ENCODE results near the gene BID.
"Not testable (repeated sequence)": the region's sequence is repeated elsewhere in the genome, so short reads cannot be mapped to it uniquely, and the experiment has no call there.

Gene BID

DNA sequence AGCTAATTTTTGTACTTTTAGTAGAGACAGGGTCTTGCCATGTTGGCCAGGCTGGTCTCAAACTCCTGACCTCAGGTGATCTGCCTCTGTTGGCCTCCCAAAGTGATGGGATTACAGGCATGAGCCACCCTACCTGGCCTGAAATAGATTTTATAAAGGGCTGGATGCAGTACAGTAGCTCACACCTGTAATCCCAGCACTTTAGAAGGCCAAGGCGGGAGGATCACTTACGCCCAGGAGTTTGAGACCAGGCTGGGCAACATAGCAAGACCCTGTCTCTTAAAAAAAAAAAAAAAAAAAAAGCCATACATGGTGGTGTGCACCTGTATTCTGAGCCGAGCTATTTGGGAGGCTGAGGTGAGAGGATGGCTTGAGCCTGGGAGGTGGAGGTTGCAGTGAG, 76.0 kb downstream of the BID start:
- not testable (repeated sequence) for DNase-seq

DNA sequence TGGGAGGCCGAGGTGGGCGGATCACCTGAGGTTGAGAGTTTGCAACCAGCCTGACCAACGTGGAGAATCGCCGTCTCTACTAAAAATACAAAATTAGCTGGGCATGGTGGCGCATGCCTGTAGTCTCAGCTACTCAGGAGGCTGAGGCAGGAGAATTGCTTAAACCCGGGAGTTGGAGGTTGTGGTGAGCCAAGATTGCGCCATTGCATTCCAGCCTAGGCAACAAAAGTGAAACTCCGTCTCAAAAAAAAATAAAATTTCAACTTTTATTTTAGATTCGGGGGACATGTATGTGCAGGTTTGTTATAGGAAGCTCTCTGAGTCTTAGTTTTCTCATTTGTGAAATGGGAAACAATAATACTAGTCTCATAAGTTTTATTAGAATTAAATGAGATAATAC, 77.1 kb downstream of the BID start:
- DNase-seq = not testable (repeated sequence)

DNA sequence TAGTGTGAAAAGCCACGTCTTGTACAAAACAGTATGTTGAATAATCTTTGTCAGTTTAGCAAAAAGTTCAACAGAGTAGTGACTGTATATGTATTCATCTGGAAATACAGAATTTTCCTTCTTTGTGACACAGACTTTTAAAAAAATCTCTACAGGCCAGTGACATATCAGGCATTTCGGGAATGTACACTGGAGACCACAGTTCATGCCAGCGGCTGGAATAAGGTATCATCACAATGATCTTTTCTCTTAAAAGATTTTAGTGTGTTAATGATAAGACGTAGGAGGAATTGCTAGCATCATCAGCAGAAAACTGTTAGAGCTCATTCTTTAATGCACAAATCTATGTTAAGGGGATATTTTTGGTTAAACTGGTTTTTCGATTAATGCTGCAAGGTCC, 78.3 kb downstream of the BID start:
- DNase-seq = no peak

DNA sequence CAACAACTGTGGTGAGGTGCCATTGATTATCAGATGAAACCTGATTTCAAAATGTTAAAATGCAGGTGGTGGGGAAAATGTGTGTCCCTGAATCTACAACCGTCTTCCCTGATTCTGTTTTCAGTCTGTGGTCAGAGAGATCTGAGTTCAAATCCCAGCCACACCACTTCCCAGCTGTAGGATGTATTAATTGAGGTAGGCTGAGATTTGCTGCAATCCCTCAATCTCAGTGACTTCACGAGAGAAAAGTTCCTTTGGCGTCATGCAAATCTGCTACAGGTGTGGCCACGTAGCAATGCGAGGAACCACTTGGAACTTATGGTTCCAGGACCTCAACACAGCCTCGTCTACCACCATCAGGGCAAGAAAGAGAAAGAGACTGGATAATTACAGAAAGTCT, 79.5 kb downstream of the BID start:
- DNase-seq = no peak

DNA sequence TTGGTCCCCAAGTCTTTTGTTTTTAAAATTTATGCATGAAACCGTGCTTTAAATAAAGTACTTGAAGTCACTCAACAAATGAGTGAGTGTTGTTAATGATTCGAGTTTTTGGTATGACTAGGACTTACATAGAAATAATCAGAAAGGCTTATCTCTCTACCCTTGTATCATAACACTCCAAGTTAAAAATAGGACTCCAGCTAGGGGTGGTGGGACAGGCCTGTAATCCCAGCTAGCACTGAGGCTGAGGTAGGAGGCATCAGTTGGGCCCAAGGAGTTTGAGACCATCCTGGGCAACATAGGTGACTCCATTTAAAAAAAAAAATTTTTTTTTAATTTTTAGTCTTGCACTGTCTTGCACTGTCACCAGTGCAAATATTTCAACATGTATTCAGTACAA, 80.1 kb downstream of the BID start:
- no peak for DNase-seq

DNA sequence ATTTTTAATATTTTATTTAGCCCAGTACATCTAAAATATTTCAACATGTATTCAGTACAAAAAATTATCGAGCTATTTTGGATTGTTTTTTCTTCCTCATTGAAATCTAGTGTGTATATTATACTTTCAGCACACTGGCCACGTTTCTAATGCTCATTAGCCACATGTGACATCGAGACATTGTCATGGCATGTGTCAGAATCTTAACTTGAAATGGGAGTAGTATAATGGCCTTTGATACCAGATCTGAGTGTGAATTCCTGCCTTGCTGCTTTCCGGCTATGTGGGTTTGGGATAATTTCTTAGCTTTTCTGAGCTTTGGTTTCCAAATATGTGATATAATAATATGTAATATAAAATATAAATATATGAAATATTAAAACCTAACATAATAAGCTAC, 81.4 kb downstream of the BID start:
- no peak for DNase-seq

DNA sequence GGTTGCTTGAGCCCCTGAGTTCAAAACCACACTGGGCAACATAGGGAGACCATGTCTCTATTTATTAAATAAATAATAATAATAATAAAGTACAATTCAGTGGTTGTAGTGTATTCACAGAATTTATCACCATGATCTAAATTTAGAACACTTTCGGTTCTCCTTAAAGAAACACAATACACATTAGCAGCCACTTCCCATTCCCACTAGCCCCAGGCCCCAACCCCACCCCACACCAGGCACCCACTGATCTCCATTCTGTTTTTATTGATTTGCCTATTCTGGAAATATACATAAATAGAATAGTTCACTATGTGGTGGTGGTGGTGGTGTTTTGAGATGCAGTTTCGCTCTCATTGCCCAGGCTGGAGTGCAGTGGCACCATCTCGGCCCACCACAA, 90.0 kb downstream of the BID start:
- no peak for DNase-seq
